Measurements from ENCODE around the gene CCDC116.
"Not testable (repeated sequence)": the region's sequence is repeated elsewhere in the genome, so short reads cannot be mapped to it uniquely, and the experiment has no call there.

Gene CCDC116, protein sequence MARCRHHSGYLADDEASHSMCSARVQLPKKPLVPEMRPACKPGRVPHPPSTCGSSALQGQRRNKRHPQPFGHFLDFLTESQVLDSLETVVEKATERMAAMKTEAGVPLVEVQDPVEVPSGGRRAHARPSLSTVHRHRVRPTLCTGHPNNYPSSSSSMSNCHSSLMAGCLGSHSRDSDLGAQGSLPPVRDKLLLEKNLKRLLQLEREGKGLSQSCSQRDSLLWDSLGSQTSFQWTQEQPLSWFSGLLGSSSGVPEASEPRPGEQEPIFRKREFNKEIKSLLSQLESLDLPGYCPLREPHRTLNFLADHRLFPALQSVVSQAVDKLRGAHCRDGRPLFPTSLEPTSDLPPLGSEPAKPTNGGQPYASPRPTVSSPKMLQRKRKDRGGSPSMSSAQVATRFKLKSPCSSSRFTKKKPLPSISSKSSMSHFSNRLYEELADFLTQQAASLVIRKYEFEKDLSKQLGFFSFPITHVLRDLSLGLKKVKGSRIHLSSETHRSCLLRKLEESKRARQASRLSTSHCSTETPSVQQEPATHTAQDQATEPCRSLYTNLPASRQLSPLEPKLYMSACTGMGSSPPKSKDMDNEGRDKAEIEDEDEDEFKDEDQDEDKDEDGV

DNA sequence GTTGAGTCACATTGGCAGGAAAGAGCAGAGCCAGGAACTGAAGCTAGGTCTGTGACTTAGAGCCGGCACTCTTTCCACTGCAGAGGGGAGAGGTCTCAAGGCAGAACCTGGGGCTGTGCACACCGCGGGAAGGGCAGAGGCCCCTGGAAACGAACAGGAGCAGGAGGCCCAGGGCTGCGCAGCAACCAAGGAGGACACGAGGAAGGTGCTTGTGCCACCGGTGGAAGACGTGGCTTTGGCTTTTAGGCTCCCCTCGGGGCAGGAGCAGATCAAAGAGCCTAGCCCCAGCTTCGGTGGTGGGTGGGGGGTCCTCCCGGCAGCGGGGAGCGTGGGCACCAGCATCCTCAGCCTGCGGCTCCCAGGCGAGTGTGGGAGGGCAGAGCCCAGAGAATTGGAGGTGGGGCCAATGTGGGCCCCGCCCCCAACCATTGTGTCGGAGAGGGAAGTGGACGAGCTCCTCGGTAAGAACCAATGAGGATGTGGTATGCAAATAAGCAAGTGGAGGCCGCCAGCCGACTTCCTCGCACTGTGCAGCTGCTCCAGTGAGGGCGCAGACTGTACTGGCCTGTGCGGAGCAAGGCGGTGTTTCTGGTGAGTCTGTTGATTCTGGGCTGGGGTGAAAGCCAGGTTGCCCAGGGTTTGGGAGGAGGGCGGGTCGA lies at the start of gene CCDC116:
Gene CCDC116 (plus strand): TSS at position 524 of the 659 bp plus-strand sequence. CDS start 422 bp downstream, outside the sequence.
- no peak for TF ChIP-seq JUND (IDR thresholded peaks at IDR 0.05; ENCODE audit: low read depth)
- in situ Hi-C loops (cut with HindIII; ENCODE audit: low pct_unique_long_range_greater_than_20kb, low sequenced_read_pairs) = no loop called here
- peak; percentile 38 to 90 for DNase-seq (ENCODE audit: low read depth in 1 of 2, low spot score in 1 of 2)

DNA sequence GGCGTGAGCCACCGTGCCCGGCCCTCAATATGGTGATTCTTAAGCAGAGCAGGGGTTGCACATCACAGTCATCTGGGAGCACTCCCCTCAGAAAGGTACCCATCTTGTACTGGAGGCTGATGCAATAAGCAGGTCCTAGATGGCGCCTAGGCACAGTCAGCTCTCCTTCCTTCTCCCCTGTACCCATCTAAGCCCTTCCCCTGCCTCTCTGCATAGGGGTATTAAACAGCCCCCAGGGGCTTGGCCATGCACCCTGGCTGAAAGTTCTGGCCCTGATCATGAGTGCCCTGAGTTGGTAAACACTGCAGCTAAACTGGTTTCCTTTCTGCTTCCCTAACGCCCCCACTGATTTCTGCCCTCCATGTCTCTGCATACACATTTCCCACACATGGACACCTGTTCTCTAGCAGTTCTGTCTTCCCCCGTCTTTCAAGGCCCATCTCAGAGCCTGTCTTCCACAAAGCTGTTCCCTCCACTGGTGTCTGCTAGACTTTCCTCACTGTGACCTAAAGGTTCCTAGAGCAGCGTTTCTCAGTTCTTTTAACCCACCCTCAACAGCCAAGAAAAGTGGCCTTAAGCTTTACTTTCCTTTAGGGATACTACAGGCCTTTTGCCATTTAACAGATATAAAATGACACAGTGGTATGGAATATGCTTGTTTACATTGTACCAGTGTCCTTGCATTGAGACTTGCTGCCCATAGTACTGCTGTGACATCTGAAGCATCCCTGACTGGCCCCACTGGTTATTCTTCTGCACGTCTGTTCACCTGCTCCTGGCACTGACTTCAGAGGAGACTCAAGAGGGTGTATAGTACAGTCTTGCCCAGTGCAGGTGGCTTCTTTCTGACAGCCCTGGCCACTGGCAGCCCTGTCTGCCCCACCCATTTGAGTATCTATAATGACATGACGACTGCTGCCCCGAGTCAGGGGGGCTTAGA lies 49.5 kb upstream of the CCDC116 start:
- peak; percentile 48 to 82 for DNase-seq (ENCODE audit: low read depth in 1 of 2, low spot score in 1 of 2)
- no peak for TF ChIP-seq JUND (IDR thresholded peaks at IDR 0.05; ENCODE audit: low read depth)
- in situ Hi-C loops (cut with HindIII; ENCODE audit: low pct_unique_long_range_greater_than_20kb, low sequenced_read_pairs) = no loop called here

DNA sequence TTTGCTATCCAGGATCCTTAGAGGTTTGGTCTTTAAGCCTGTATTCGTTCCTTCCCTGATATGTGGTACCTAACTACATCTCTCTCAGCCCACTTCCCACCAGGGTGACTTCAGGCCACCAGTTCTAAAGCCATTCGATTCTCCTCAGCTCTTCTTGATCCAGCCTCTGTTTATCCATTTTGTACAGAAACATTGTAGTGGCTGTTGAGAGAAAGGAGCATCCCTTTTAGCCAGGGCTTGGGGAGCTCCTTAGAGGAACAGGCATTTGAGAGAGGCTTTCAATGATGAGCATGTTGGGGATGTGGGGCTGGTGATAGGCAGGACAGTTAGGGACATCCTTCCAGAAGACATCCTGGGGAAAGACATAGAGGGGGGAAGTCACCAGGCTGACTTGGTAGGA lies 47.2 kb upstream of the CCDC116 start:
- DNase-seq (ENCODE audit: low read depth in 1 of 2, low spot score in 1 of 2) = no peak
- in situ Hi-C loops (cut with HindIII; ENCODE audit: low pct_unique_long_range_greater_than_20kb, low sequenced_read_pairs) = no loop called here
- TF ChIP-seq JUND (IDR thresholded peaks at IDR 0.05; ENCODE audit: low read depth) = no peak

DNA sequence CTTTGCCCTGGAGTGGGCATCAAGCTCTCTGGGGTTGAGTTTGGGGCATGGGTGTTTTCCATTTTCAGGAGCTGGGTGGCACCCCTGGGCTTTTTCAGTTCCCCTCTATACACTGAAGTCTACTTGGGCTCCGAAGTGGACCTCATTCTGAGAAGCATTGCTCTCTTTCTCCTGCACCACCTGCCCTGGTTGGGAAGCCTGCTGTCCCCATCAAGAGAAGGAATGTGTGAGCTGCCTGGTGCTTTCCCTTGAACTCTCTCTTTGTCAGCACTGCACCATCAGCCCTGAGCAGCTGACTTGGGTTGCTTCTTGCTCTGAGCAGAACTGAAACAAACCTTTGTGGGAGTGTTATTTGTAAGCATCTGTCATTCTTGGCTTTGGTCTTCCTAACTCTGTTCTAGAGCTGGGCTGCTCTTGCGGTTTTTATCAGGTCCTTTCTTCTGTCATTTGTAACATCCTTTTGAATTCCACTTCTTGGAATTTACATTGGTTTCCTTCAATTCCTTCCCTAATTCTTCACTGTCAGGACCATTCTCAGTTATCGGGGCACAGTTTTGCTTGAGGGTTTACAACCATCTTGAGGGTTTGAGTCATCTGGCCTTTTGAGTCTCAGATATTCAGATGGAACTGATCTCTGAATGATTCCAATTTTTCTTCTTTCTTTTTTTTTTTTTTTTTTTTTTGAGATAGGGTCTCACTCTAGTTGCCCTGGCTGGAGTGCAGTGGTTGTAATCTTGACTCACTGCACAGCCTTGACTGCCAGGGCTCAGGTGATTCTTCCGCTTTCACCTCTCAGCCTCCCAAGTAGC lies 44.6 kb upstream of the CCDC116 start:
- in situ Hi-C loops (cut with HindIII; ENCODE audit: low pct_unique_long_range_greater_than_20kb, low sequenced_read_pairs) = no loop called here
- no peak for TF ChIP-seq JUND (IDR thresholded peaks at IDR 0.05; ENCODE audit: low read depth)
- no peak for DNase-seq (ENCODE audit: low read depth in 1 of 2, low spot score in 1 of 2)

DNA sequence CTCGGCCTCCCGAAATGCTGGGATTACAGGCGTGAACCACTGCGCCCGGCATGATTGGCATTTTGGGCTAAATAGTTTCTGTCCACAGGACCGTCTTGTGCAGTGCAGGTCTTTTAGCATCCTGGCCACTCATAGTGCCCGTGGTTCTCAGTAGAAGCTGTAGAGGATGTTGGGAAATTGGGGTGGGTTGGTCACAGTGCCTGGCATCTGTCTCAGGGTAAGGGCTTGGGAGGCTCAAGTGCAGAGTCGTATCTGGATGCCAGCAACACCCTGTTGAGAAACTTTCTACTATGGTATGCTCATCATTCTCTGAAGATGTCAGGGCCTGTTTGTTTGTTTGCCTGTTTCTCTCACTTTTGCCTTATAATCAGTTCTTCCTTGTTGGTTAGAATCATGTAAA lies 43.2 kb upstream of the CCDC116 start:
- DNase-seq (ENCODE audit: low read depth in 1 of 2, low spot score in 1 of 2) = no peak
- TF ChIP-seq JUND (IDR thresholded peaks at IDR 0.05; ENCODE audit: low read depth) = no peak
- in situ Hi-C loops (cut with HindIII; ENCODE audit: low pct_unique_long_range_greater_than_20kb, low sequenced_read_pairs) = no loop called here

DNA sequence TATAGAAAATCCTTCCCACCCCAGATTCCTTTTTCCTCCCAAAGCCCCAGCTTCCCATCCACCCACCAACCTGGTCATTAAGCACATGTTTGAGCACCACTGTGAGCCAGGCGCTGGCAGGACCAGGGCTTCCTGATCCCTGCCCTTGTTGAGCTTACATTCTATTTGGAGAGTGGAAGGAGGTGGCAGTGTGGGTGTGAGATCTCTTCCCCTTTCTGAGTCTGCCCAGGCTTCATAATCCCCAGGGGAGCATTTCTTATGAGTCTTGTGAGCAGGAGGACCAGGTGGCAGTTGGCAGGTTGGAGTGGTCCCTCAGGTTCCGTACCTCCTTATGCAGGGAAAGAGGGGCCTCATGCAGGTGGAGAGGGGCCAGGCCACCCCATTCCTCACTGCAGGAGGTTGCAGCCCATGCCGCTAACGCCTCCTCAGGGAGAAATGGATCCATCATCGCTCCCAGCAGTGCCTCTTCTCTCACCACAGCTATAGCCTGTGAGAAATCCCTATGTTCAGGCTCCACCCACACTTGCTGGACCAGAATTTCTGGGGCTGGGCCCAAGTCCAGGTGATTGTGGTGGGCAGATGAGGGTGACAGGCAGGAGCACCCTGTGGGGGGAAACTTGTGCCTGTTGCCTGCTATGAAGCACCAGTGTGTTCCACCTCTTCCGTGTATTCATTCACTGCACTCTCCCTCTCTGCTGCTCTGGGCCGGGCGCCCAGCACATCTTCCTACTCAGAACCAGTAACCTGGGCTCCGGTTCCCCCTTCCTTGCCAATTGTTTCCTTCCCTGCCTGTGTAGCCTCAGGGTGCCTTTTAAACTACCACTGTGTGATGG lies 41.5 kb upstream of the CCDC116 start:
- in situ Hi-C loops (cut with HindIII; ENCODE audit: low pct_unique_long_range_greater_than_20kb, low sequenced_read_pairs) = no loop called here
- DNase-seq (ENCODE audit: low read depth in 1 of 2, low spot score in 1 of 2) = no peak
- TF ChIP-seq JUND (IDR thresholded peaks at IDR 0.05; ENCODE audit: low read depth) = no peak

DNA sequence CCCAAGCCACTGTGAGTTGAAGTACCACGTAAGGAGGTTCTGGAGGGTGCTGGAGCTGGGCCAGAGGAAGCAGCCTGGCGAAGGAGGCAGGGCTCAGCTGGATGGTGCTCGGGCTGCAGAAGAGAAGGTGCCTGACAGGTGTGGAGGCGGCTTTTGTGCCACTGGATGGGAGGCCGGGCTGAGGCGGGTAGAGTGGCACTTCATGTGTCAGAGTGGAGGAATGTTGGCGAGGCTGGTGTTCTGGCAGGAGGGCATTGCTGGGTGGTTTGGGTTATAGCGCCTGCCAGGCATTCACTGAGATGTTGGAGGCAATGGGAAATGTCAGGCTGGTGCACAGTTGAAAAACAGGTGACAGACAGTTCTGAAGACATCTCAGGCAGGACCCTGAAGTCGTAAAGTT lies 40.9 kb upstream of the CCDC116 start:
- TF ChIP-seq JUND (IDR thresholded peaks at IDR 0.05; ENCODE audit: low read depth) = no peak
- in situ Hi-C loops (cut with HindIII; ENCODE audit: low pct_unique_long_range_greater_than_20kb, low sequenced_read_pairs) = no loop called here
- peak in 1 of 2 experiments; percentile 40 for DNase-seq (ENCODE audit: low read depth in 1 of 2, low spot score in 1 of 2)

DNA sequence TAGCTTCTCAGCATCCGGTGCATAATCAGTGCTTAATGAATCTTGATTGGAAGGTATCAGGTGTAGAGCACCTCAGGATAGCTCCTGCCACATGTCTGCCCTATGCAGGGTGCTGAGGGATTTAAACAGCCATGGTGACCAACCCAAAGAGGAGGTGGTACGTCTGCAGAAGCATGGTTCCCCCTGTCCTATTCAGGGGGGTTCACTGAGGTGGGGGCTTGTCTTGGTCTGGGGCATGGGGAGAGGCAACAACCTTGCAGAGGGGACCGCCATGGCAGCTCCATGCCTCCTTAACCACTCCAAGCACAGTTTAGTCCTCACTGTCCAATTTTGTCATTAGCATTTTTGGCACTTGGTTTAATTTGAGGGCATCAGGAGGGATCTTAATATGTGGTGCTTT lies 40.1 kb upstream of the CCDC116 start:
- in situ Hi-C loops (cut with HindIII; ENCODE audit: low pct_unique_long_range_greater_than_20kb, low sequenced_read_pairs) = no loop called here
- TF ChIP-seq JUND (IDR thresholded peaks at IDR 0.05; ENCODE audit: low read depth) = no peak
- DNase-seq (ENCODE audit: low read depth in 1 of 2, low spot score in 1 of 2) = no peak

DNA sequence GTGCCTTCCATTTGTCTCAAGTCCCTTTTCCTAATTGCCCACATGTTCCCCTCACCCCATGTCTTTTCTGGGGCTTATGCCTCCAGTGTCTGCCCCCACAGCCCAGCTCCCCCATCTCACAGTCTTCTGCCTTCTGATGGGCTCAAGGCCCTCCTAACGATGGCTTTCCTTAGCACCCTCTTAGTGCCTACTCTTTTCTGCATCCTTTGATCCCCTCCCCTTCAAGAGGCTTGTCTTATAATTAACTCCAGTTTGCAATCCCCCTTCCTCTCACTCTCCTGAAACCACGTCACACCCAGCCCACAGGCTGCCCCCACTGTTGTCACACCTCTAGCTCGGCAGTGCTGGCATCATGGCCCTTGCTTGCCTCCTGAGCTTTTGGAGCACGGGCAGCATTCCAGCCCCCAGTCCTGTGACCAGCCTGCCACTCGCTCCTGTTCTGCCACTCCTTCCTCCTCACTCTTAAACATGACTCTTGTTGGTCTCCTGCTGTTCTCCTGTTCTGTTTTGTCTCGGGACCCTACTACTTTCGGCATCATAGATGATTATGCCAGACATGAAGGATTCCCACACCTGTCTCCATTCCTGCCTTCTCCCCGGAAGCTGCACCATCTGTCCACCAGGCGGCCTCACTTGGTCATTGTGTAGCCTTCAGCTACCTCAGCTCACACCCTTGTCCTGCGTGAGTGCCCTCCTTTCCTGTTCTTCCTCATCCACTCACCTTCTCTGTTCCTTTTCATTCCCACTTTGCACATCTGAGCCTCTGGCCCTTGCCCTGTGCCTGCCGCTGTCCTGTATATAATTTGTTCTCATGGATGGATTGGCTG lies 38.9 kb upstream of the CCDC116 start:
- DNase-seq (ENCODE audit: low read depth in 1 of 2, low spot score in 1 of 2) = peak in 1 of 2 experiments; percentile 57
- in situ Hi-C loops (cut with HindIII; ENCODE audit: low pct_unique_long_range_greater_than_20kb, low sequenced_read_pairs) = no loop called here
- TF ChIP-seq JUND (IDR thresholded peaks at IDR 0.05; ENCODE audit: low read depth) = no peak

DNA sequence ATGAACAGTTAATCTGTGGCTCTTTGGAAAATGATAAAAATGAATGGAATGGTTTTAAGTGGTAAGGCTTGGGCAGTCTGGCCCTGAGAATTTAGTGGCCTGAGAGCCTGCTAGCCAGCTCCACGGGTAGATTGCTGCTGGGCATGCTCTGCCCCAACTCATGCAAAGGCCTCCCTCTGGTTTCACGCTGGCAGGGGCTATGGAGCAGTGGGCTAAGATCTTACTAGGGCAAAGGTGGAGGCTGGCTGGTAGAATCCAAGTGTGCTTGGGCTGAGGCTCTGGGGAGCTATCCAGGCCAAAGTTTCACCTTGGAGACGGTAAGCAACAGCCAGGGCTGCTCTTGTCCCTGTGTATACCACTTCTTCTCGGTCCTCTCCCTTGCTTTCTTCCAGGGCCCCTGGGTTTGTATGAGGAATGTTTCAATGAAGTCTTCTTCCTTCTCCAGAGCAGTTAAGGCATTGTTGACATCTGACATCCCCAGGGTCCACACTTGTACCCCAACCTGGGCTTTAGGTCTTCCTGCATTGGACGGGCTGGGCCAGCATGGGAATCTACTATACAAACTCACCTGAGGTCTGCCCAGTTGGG lies 37.6 kb upstream of the CCDC116 start:
- no peak for TF ChIP-seq JUND (IDR thresholded peaks at IDR 0.05; ENCODE audit: low read depth)
- no peak for DNase-seq (ENCODE audit: low read depth in 1 of 2, low spot score in 1 of 2)
- in situ Hi-C loops (cut with HindIII; ENCODE audit: low pct_unique_long_range_greater_than_20kb, low sequenced_read_pairs) = no loop called here

DNA sequence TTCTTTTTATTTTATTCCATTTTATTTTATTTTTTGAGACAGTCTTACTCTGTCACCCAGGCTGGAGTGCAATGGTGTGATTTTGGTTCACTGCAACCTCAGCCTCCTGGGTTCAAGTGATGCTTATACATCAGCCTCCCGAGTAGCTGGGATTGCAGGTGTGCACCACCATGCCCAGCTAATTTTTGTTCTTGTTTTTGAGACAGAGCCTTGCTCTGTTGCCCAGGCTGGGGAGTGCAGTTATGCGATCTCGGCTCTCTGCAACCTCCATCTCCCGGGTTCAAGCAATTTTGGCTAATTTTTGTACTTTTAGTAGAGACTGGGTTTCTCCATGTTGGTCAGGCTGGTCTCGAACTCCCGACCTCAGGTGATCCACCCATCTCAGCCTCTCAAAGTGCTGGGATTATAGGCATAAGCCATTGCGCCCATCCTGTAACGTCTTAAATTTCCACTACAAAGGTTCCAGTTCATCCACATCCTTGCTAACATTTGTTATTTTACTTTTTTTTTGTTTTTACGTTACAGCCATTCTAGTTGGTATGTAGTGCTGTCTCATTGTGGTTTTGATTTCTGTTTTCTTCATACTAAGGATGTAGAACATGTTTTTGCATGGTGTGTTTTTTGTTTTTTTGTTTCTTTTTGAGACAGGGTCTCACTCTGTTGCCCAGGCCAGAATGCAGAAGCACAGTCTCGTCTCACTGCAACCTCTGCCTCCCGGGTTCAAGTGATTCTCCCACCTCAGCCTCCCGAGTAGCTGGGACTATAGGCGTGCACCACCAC lies 36.0 kb upstream of the CCDC116 start:
- in situ Hi-C loops (cut with HindIII; ENCODE audit: low pct_unique_long_range_greater_than_20kb, low sequenced_read_pairs) = not testable (repeated sequence)

More for the DNA sequence above, 36.0 kb upstream of the CCDC116 start:
- not testable (repeated sequence) for DNase-seq (ENCODE audit: low read depth in 1 of 2, low spot score in 1 of 2)
